ENCODE data around the gene CCDC188.

DNA sequence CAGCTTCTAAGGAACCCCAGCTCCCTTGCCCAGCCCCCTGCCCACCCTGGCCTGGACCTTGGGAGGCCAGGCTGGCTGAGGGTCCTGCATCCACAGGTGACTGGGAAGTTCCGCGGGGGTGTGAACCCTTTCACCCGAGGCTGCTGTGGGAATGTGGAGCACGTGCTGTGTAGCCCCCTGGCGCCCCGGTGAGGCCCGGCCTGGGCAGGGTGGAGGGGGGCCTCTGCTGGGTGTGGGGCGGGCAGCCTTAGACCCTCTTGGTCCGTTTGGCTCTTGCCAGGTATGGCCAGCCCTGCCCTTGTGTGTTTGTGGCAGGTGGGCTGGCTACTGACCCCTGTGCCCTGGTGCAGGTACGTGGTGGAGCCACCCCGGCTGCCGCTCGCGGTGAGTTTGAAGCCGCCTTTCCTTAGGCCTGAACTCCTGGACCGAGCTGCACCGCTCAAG lies 10.3 kb downstream of the CCDC188 start:
- TF ChIP-seq LEF1 (IDR thresholded peaks at IDR 0.05; ENCODE audit: borderline replicate concordance) (no peak), BHLHE40 (IDR thresholded peaks at IDR 0.05; ENCODE audit: borderline replicate concordance) (no peak), FOXA1 (IDR thresholded peaks at IDR 0.05) (no peak), ZNF384 (IDR thresholded peaks at IDR 0.05) (no peak), TARDBP (IDR thresholded peaks at IDR 0.05) (no peak), FOXM1 (IDR thresholded peaks at IDR 0.05; ENCODE audit: borderline replicate concordance) (no peak), NFRKB (IDR thresholded peaks at IDR 0.05) (no peak), HDGF (IDR thresholded peaks at IDR 0.05; ENCODE audit: borderline replicate concordance) (no peak), CTBP1 (IDR thresholded peaks at IDR 0.05; ENCODE audit: borderline replicate concordance) (no peak), FOXK2 (IDR thresholded peaks at IDR 0.05) (no peak)
- TF ChIP-seq, protein P1, sequence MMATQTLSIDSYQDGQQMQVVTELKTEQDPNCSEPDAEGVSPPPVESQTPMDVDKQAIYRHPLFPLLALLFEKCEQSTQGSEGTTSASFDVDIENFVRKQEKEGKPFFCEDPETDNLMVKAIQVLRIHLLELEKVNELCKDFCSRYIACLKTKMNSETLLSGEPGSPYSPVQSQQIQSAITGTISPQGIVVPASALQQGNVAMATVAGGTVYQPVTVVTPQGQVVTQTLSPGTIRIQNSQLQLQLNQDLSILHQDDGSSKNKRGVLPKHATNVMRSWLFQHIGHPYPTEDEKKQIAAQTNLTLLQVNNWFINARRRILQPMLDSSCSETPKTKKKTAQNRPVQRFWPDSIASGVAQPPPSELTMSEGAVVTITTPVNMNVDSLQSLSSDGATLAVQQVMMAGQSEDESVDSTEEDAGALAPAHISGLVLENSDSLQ (IDR thresholded peaks at IDR 0.05): no peak
